Fibroblast of the aortic adventitia (primary cell): ENCODE measurements around the gene ZNF77. TPM values are rescaled to one million over a fixed set of nuclear protein-coding genes. Genes with fewer than 3 reads are reported as not detected.

Experiments used
- DNase-seq: peaks from one replicate; pipeline ENCODE4 v3.0.0-alpha.2; 2010; ENCODE audit warnings: low read depth
- H3K4me3 ChIP-seq: 2 replicates; pipeline ENCODE4 v1.5.1; 2011; ENCODE audit warnings: low read depth, mild to moderate bottlenecking, control low read depth, low read length, moderate library complexity
- total RNA-seq: library from RNA; depleted of rRNA; stranded (reverse); fragments of >200 nt; gene quantifications from 2 replicates; pipeline ENCODE4 v1.2.3, GENCODE V29; 2012; ENCODE audit warnings: low replicate concordance
- TF ChIP-seq, protein P1 (sequence below): IDR thresholded peaks from 2 replicates; pipeline ENCODE4 v1.5.1; 2011; ENCODE audit warnings: mild to moderate bottlenecking, low read length, control low read depth, inconsistent platforms; ENCODE audit not compliant: insufficient read depth

The ZNF77 gene
- total RNA-seq, 1 donor, result 5.5 TPM

DNA sequence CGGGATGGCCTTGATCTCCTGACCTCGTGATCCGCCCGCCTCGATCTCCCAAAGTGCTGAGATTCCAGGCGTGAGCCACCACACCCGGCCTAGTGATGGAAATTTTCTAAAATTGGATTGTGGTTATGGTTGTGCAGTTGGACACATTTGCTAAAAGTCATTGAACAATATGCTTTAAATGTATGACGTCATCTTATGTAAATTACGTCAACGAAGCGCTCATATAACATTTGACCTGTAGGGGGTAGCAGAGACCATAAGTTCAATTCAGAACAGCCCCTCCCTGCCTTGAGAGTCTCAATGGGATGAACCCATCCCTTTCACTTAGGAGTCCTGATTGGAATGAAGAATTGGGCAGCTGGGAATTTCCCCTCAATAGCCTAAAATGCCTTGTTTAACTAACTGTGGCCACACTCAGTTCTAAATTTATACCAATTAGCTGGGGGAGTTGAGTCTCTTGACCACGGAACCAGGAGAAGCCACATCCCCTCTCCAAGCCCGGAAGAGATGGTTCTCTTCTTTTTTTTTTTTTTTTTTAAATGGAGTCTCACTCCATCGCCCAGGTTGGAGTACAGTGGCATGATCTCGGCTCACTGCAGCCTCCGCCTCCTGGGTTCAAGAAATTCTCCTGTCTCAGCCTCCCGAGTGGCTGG is 17.4 kb upstream of the ZNF77 start:
- DNase-seq, result peak; percentile 92
- H3K4me3 ChIP-seq, result no peak overlapping the region
- TF ChIP-seq, protein P1, sequence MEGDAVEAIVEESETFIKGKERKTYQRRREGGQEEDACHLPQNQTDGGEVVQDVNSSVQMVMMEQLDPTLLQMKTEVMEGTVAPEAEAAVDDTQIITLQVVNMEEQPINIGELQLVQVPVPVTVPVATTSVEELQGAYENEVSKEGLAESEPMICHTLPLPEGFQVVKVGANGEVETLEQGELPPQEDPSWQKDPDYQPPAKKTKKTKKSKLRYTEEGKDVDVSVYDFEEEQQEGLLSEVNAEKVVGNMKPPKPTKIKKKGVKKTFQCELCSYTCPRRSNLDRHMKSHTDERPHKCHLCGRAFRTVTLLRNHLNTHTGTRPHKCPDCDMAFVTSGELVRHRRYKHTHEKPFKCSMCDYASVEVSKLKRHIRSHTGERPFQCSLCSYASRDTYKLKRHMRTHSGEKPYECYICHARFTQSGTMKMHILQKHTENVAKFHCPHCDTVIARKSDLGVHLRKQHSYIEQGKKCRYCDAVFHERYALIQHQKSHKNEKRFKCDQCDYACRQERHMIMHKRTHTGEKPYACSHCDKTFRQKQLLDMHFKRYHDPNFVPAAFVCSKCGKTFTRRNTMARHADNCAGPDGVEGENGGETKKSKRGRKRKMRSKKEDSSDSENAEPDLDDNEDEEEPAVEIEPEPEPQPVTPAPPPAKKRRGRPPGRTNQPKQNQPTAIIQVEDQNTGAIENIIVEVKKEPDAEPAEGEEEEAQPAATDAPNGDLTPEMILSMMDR, result peak; percentile 63

- no peak for DNase-seq
- no peak overlapping the region for H3K4me3 ChIP-seq
- TF ChIP-seq, protein P1, result no peak
These were observed 15.3 kb upstream of the ZNF77 start for GRCh38 chr19:2960120-2960519.

GRCh38 chr19:2957160-2957559 is 12.4 kb upstream of the ZNF77 start:
- TF ChIP-seq, protein P1, result no peak
- H3K4me3 ChIP-seq, result no peak overlapping the region
- no peak for DNase-seq

GRCh38 chr19:2952953-2953481 is 8.2 kb upstream of the ZNF77 start:
- TF ChIP-seq, protein P1, result peak; percentile 33
- H3K4me3 ChIP-seq, result peak overlapping the region; percentile 52
- DNase-seq, result peak; percentile 55

- TF ChIP-seq, protein P1, result no peak
- peak; percentile 100 for DNase-seq
These were observed 5.7 kb upstream of the ZNF77 start for GRCh38 chr19:2950286-2951124.

GRCh38 chr19:2949939-2950285 is 5.1 kb upstream of the ZNF77 start:
- TF ChIP-seq, protein P1, result no peak
- peak; percentile 64 for DNase-seq
- H3K4me3 ChIP-seq, result peak overlapping the region; percentile 77

More at GRCh38 chr19:2950286-2951124, 5.7 kb upstream of the ZNF77 start:
- peak overlapping the region; percentile 77 for H3K4me3 ChIP-seq
